ENCODE measurements around the gene CDK11B. TPM values are rescaled to one million over a fixed set of nuclear protein-coding genes. Genes with fewer than 3 reads are reported as not detected.

Gene CDK11B
- total and polyA plus RNA-seq, 2 experiments from 2014 or later, result 22.4 to 76.7 TPM

DNA sequence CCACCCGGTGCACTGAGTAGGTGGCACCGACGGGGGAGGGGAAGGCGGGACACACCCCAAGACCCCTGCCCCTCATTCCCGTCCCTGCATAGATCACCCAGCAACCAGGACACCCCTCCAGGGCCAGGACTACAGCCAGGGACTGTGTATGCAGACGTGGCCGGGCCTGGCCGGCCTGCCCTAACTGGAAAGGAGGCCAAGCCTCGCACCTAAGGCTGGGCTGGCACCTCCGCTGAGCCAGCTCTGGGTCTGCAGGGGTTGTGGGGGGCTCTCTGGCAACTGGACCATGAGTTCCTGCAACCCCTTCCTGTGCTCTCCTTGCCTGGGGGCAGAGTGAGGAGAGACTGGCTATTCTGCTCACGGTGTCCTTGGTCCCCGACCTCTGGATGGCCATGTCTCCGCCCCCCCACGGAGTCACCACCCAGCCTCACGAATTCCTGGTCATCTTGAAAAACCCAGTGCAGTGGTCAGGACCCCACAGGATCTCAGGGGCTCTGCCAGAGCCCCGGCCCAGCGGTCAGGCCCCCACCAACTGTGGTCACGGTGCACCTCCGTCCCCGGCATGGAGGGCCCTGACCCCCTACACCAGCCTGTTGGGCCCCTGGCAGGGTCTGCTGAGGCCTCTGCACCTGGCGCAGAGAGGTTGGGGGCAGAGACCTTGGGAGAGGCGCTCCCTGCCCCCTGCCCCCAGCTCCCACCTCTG lies 57.8 kb downstream of the CDK11B start (continued):
- TF ChIP-seq, protein P1, sequence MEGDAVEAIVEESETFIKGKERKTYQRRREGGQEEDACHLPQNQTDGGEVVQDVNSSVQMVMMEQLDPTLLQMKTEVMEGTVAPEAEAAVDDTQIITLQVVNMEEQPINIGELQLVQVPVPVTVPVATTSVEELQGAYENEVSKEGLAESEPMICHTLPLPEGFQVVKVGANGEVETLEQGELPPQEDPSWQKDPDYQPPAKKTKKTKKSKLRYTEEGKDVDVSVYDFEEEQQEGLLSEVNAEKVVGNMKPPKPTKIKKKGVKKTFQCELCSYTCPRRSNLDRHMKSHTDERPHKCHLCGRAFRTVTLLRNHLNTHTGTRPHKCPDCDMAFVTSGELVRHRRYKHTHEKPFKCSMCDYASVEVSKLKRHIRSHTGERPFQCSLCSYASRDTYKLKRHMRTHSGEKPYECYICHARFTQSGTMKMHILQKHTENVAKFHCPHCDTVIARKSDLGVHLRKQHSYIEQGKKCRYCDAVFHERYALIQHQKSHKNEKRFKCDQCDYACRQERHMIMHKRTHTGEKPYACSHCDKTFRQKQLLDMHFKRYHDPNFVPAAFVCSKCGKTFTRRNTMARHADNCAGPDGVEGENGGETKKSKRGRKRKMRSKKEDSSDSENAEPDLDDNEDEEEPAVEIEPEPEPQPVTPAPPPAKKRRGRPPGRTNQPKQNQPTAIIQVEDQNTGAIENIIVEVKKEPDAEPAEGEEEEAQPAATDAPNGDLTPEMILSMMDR (conservative IDR thresholded peaks at IDR 0.05; ENCODE audit: low read depth in 2 of 2), result no peak
- TF ChIP-seq POLR2AphosphoS5 (IDR thresholded peaks at IDR 0.05; ENCODE audit: low read depth), result no peak
- TF ChIP-seq, protein P2, sequence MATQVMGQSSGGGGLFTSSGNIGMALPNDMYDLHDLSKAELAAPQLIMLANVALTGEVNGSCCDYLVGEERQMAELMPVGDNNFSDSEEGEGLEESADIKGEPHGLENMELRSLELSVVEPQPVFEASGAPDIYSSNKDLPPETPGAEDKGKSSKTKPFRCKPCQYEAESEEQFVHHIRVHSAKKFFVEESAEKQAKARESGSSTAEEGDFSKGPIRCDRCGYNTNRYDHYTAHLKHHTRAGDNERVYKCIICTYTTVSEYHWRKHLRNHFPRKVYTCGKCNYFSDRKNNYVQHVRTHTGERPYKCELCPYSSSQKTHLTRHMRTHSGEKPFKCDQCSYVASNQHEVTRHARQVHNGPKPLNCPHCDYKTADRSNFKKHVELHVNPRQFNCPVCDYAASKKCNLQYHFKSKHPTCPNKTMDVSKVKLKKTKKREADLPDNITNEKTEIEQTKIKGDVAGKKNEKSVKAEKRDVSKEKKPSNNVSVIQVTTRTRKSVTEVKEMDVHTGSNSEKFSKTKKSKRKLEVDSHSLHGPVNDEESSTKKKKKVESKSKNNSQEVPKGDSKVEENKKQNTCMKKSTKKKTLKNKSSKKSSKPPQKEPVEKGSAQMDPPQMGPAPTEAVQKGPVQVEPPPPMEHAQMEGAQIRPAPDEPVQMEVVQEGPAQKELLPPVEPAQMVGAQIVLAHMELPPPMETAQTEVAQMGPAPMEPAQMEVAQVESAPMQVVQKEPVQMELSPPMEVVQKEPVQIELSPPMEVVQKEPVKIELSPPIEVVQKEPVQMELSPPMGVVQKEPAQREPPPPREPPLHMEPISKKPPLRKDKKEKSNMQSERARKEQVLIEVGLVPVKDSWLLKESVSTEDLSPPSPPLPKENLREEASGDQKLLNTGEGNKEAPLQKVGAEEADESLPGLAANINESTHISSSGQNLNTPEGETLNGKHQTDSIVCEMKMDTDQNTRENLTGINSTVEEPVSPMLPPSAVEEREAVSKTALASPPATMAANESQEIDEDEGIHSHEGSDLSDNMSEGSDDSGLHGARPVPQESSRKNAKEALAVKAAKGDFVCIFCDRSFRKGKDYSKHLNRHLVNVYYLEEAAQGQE (IDR thresholded peaks at IDR 0.05; ENCODE audit: unreplicated experiment), result no peak
- TF ChIP-seq CREB1 (CRISPR knock-in tag; IDR thresholded peaks at IDR 0.05; ENCODE audit: low read depth), result no peak

DNA sequence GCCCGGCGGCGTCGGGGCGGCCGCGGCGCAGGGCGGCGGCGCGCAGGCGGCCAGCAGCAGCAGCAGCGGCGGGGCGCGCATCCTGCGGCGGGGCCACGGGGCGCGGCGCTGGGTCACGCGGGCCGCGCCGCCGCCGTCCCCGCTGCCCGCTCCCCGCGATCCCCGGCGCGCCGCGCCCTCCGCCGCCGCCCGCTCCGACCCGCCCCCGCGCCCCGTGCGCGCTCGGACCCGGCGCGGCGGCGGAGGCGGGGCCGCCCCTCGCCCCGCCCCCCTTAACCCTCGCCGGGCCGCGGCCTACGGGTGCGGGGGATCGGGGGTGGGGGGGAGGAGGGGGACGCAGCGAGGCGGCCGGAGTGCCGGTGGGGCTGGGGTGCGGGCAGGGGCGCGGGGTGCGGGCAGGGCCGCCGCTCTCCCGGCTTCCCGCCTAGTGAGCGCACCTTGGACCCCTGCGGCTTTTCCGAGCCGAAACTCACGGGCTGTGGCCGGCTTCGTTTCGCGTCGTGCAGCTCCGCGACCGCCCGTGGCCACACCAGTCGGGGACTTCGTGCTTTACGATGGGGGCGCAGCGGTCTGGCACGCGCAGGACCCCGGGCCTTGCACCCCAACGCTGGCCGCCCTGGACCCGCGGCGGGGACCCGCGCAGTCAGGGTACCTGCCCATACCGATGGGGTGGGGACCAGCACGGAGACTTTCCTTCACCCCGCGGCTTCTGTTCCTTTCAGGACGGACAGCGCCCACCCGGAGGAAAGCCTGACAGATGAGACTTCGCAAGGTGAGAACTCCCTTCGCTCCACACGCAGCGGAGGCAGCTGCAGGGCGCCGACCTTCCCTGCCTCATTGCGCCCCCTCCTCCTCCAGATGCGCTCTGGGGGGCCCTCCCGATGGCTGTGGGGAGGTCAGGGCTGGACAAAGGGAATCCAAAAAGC lies 58.6 kb downstream of the CDK11B start, which contains the start of gene FNDC10:
TSS of gene FNDC10 (minus strand) at position 201 of the 926 bp plus-strand sequence. CDS start at position 81, 120 bp downstream.
- peak within 1 kb of the TSS; percentile 64 for H3K4me3 ChIP-seq
- peak within 1 kb of the TSS; percentile 87; the same call in 1 of the 2 replicates for H2AFZ ChIP-seq
- Mint-ChIP-seq H3K4me3 (peak within 1 kb of the TSS; percentile 78), H3K4me1 (peaks cover 11% of the 10 kb centered on the region; the same call in 2 of the 3 replicates), H3K27me3 (ENCODE audit: insufficient read depth, low read depth, poor library complexity) (peaks cover 48% of the 10 kb centered on the region), H3K27ac (no peak within 1 kb of the TSS), H3K9me3 (no peaks in the 10 kb centered on the region), H3K36me3 (ENCODE audit: low read depth) (no peaks in the 10 kb centered on the region)
- H3F3A ChIP-seq (replicated peaks; ENCODE audit: low read depth), result peaks cover 5% of the 10 kb centered on the region; the same call in 1 of the 2 replicates
- peak within 1 kb of the TSS; percentile 80 for H3K4me2 ChIP-seq
- TF ChIP-seq, protein P2 (IDR thresholded peaks at IDR 0.05; ENCODE audit: unreplicated experiment), result peak; percentile 66
- no peak for TF ChIP-seq ETS1 (IDR thresholded peaks at IDR 0.05)
- no peaks in the 10 kb centered on the region for H3K79me2 ChIP-seq (replicated peaks; ENCODE audit: insufficient read depth)
- peaks cover 34% of the 10 kb centered on the region for H3K27me3 ChIP-seq (ENCODE audit: insufficient read depth)
- DNase-seq (ENCODE audit: low spot score), result peak; percentile 69
- peak; percentile 33 for ATAC-seq
- no peaks in the 10 kb centered on the region for H3K36me3 ChIP-seq (ENCODE audit: insufficient read depth)
- no peaks in the 10 kb centered on the region for H4K20me1 ChIP-seq (replicated peaks; ENCODE audit: insufficient read depth)
- no peaks in the 10 kb centered on the region; the same call in 1 of the 2 replicates for H3K4me1 ChIP-seq (ENCODE audit: insufficient read depth)
- no peak within 1 kb of the TSS for H3K27ac ChIP-seq (ENCODE audit: low read depth)
- no peaks in the 10 kb centered on the region for H3K9me2 ChIP-seq (ENCODE audit: insufficient read depth)
